HCT116 (cell line): ENCODE results near the gene SLTM. TPM values are rescaled to one million over a fixed set of nuclear protein-coding genes. Genes with fewer than 3 reads are reported as not detected.

ENCODE experiments used
- ATAC-seq: fragments of 200-7000 bp; cut with Tn5 transposase; 2 replicates; pipeline ENCODE4 v1.9.1; 2020; ENCODE audit warnings: mild to moderate bottlenecking, moderate library complexity
- BruUV-seq: library from RNA; stranded (reverse); fragments of 400-500 nt; replicated peaks from 2 replicates; lab custom pipeline; 2021; lab: Mats Ljungman, UMichigan
- CTCF ChIA-PET: fragments of 300-600 bp; sonication (Branson Sonifier 250); formaldehyde crosslinking; loops from one replicate; lab custom pipeline; 2021; ENCODE audit warnings: antibody characterized with exemption; lab: Charles Lee
- POLR2A ChIA-PET: fragments of 300-600, 350-600 bp; sonication (Branson Sonifier 250); formaldehyde crosslinking; loops from one replicate; lab custom pipeline; 2021; ENCODE audit warnings: antibody characterized with exemption; lab: Charles Lee
- RAD21 ChIA-PET, 2 experiments: fragments of 300-600 bp; sonication (Branson Sonifier 250); formaldehyde crosslinking; loops; one replicate each; lab custom pipeline; 2023; ENCODE audit warnings: low total read pairs in 2 of 2; ENCODE audit not compliant: uncharacterized antibody in 2 of 2, unreplicated experiment in 2 of 2, low non-redundant PET in 1 of 2; lab: Charles Lee
- DNase-seq: peaks from one replicate; pipeline ENCODE4 v3.0.0-alpha.2; 2010; ENCODE audit warnings: low read depth, low spot score
- H2AFZ ChIP-seq: fragments of 200-600 bp; shearing (Covaris generic), sonication (generic); 2 replicates; pipeline ENCODE4 v1.6.1; 2017; ENCODE audit warnings: low read depth, mixed run types, mixed read lengths, antibody characterized with exemption, low read length; ENCODE audit not compliant: poor library complexity, severe bottlenecking
- H3K27ac ChIP-seq: 2 replicates; pipeline ENCODE4 v1.5.1; 2012; ENCODE audit warnings: low read depth, low read length
- H3K27me3 ChIP-seq: fragments of 200-600 bp; sonication (generic); 2 replicates; pipeline ENCODE4 v1.6.1; 2016; ENCODE audit warnings: mixed run types, low read length, mixed read lengths; ENCODE audit not compliant: insufficient read depth
- H3K36me3 ChIP-seq, 2 experiments: fragments of 200-500 bp in 1 of 2; fragments of 200-600 bp in 1 of 2; sonication (Bioruptor generic) in 1 of 2; sonication (generic) in 1 of 2; 2 replicates each; pipeline versions ENCODE4 v1.5.1 to v1.6.1; 2014 to 2016; ENCODE audit warnings: low read length in 2 of 2, inconsistent platforms in 1 of 2, mixed read lengths in 1 of 2, mixed run types in 1 of 2; ENCODE audit not compliant: insufficient read depth in 2 of 2, control insufficient read depth in 1 of 2
- H3K4me1 ChIP-seq, 2 experiments: fragments of 200-600 bp in 1 of 2; sonication (generic) in 1 of 2; 2 replicates each; pipeline versions ENCODE4 v1.5.1 to v1.6.1; 2012 to 2017; ENCODE audit warnings: low read length in 2 of 2, inconsistent platforms in 1 of 2, mild to moderate bottlenecking in 1 of 2, mixed read lengths in 1 of 2, mixed run types in 1 of 2, moderate library complexity in 1 of 2; ENCODE audit not compliant: insufficient read depth in 2 of 2, control insufficient read depth in 1 of 2
- H3K4me2 ChIP-seq: fragments of 200-600 bp; sonication (generic); 2 replicates; pipeline ENCODE4 v1.6.1; 2017; ENCODE audit warnings: mixed run types, low read length, mixed read lengths
- H3K4me3 ChIP-seq, 2 experiments: fragments of 200-600 bp in 1 of 2; sonication (generic) in 1 of 2; replicated peaks in 1 of 2; 2 replicates each; pipeline ENCODE4 v1.5.1; 2011 to 2016; ENCODE audit warnings: low read length in 2 of 2, control low read depth in 1 of 2, low read depth in 1 of 2, mild to moderate bottlenecking in 1 of 2, mixed read lengths in 1 of 2, mixed run types in 1 of 2
- H3K79me2 ChIP-seq: fragments of 200-600 bp; sonication (generic); 2 replicates; pipeline ENCODE4 v1.6.1; 2017; ENCODE audit warnings: mild to moderate bottlenecking, mixed run types, low read length, moderate library complexity, mixed read lengths; ENCODE audit not compliant: insufficient read depth
- H3K9ac ChIP-seq: fragments of 200-600 bp; sonication (generic); 2 replicates; pipeline ENCODE4 v1.6.1; 2016; ENCODE audit warnings: low read length, mixed read lengths
- H3K9me2 ChIP-seq: fragments of 200-600 bp; sonication (generic), shearing (Covaris generic); 2 replicates; pipeline ENCODE4 v1.6.1; 2017; ENCODE audit warnings: mixed run types, mild to moderate bottlenecking, moderate library complexity; ENCODE audit not compliant: insufficient read depth
- H3K9me3 ChIP-seq, 2 experiments: fragments of 200-500 bp in 1 of 2; fragments of 200-600 bp in 1 of 2; sonication (Bioruptor generic) in 1 of 2; sonication (generic) in 1 of 2; 2 replicates each; pipeline ENCODE4 v1.6.1; 2014 to 2017; ENCODE audit warnings: low read length in 2 of 2, mixed read lengths in 2 of 2, inconsistent platforms in 1 of 2, low read depth in 1 of 2, mild to moderate bottlenecking in 1 of 2, mixed run types in 1 of 2, moderate library complexity in 1 of 2; ENCODE audit not compliant: control insufficient read depth in 1 of 2, insufficient read depth in 1 of 2
- H4K20me1 ChIP-seq: fragments of 200-600 bp; sonication (generic), shearing (Covaris generic); 2 replicates; pipeline ENCODE4 v1.6.1; 2017; ENCODE audit warnings: mixed run types, mild to moderate bottlenecking, moderate library complexity; ENCODE audit not compliant: insufficient read depth
- CBX3 ChIP-seq: IDR thresholded peaks from 2 replicates; pipeline ENCODE4 v1.6.1; 2012; ENCODE audit warnings: low read depth
- CTCF ChIP-seq, 3 experiments: fragments of 200-600 bp in 1 of 3; sonication (generic) in 1 of 3; IDR thresholded peaks in 2 of 3; conservative IDR thresholded peaks in 1 of 3; 2 replicates each; pipeline ENCODE4 v1.5.1; 2012 to 2017; ENCODE audit warnings: low read depth in 2 of 3, low read length in 2 of 3, antibody characterized with exemption in 1 of 3, borderline replicate concordance in 1 of 3, control low read depth in 1 of 3, mild to moderate bottlenecking in 1 of 3, mixed read lengths in 1 of 3, mixed run types in 1 of 3, moderate library complexity in 1 of 3; ENCODE audit not compliant: insufficient read depth in 1 of 3
- EGR1 ChIP-seq: IDR thresholded peaks from 2 replicates; pipeline ENCODE4 v1.6.1; 2012; ENCODE audit warnings: low read depth
- FOSL1 ChIP-seq: IDR thresholded peaks from 2 replicates; pipeline ENCODE4 v1.6.1; 2012; ENCODE audit warnings: low read depth
- MAX ChIP-seq: IDR thresholded peaks from 2 replicates; pipeline ENCODE4 v1.6.1; 2012
- POLR2A ChIP-seq: IDR thresholded peaks from 2 replicates; pipeline ENCODE4 v1.7.0; 2011; ENCODE audit warnings: borderline replicate concordance; ENCODE audit not compliant: insufficient read depth, insufficient read length; ENCODE audit errors: extremely low read depth
- POLR2AphosphoS5 ChIP-seq: IDR thresholded peaks from 2 replicates; pipeline ENCODE4 v1.6.1; 2011; ENCODE audit warnings: mild to moderate bottlenecking, low read depth, low read length, moderate library complexity
- ZBTB33 ChIP-seq: IDR thresholded peaks from 2 replicates; pipeline ENCODE4 v1.6.1; 2011; ENCODE audit warnings: mild to moderate bottlenecking, low read length, moderate library complexity; ENCODE audit not compliant: insufficient replicate concordance; ENCODE audit errors: extremely low read depth
- ZNF274 ChIP-seq: fragments of 200-500 bp; sonication (Bioruptor generic); IDR thresholded peaks from 2 replicates; pipeline ENCODE4 v1.6.1; 2014; ENCODE audit warnings: mild to moderate bottlenecking, low read depth, low read length, inconsistent platforms
- intact Hi-C: fragments of 100-400 bp; cut with micrococcal nuclease; formaldehyde crosslinking; loops from 2 replicates; pipeline ENCODE4 v1.10.0; 2022
- total RNA-seq: library from RNA; stranded (reverse); gene quantifications from one replicate; pipeline ENCODE4 v1.2.1, GENCODE V29; 2021; ENCODE audit not compliant: unreplicated experiment

SLTM gene
- total RNA-seq, 1 experiment from 2014 or later, result 88.7 TPM

GRCh38 chr15:58926823-58927222 lies 6.7 kb downstream of the SLTM start:
- CTCF ChIA-PET, result no interaction called here
- H3K79me2 ChIP-seq, result peaks cover 98% of the 10 kb centered on the region
- POLR2A ChIA-PET, result no interaction called here

More at GRCh38 chr15:58926823-58927222, 6.7 kb downstream of the SLTM start:
- Histone ChIP-seq H3K4me1 (peaks cover 3% of the 10 kb centered on the region in 2 experiments; a peak in 2 of 4 replicates), H3K9me2 (no peaks in the 10 kb centered on the region), H3K4me3 (no peak overlapping the region), H3K4me2 (no peak overlapping the region), H2AFZ (no peak overlapping the region), H3K9me3 (no peaks in the 10 kb centered on the region), H3K36me3 (peaks cover 21 to 39% of the 10 kb centered on the region in 2 experiments), H3K9ac (no peak overlapping the region), H4K20me1 (peaks cover 3% of the 10 kb centered on the region), H3K27ac (no peak overlapping the region), H3K27me3 (no peaks in the 10 kb centered on the region)
- ATAC-seq, result no peak
- RAD21 ChIA-PET, result no interaction called here
- intact Hi-C loops, result no loop called here
- BruUV-seq, result no TSS peak
- TF ChIP-seq CBX3 (no peak), ZNF274 (no peak), FOSL1 (no peak), POLR2A (no peak), EGR1 (no peak), POLR2AphosphoS5 (no peak), MAX (no peak), CTCF (IDR thresholded peaks at IDR 0.05 in 2 of 3, conservative IDR thresholded peaks at IDR 0.05 in 1 of 3; ENCODE audit: borderline replicate concordance in 1 of 3, insufficient read depth in 1 of 3, low read depth in 2 of 3, low read length in 2 of 3) (no peak), ZBTB33 (no peak)
- DNase-seq, result no peak
